H1 (cell line): ENCODE results near the gene ARHGAP1. TPM values are rescaled to one million over a fixed set of nuclear protein-coding genes. Genes with fewer than 3 reads are reported as not detected.

Experiments used
- CTCF ChIA-PET: fragments of 300-600 bp; sonication (Branson Sonifier 250); formaldehyde crosslinking; loops from one replicate; lab custom pipeline; 2021; ENCODE audit not compliant: partially characterized antibody; lab: Charles Lee
- POLR2A ChIA-PET: fragments of 300-600 bp; sonication (Branson Sonifier 250); formaldehyde crosslinking; loops from one replicate; lab custom pipeline; 2021; ENCODE audit warnings: inconsistent platforms; ENCODE audit not compliant: partially characterized antibody; lab: Charles Lee
- DNase-seq, 2 experiments: peaks; one replicate each; pipeline versions ENCODE4 v3.0.0 to v3.0.0-alpha.2; 2010 to 2022; ENCODE audit warnings: low spot score in 2 of 2, low read depth in 1 of 2, mixed read lengths in 1 of 2
- FAIRE-seq: peaks from 2 replicates; lab custom pipeline; 2011; peaks lifted over from hg19 to GRCh38; lab: Jason Lieb, UNC
- H2AFZ ChIP-seq: 2 replicates; pipeline ENCODE4 v1.8.1; 2012; ENCODE audit warnings: low read length, inconsistent platforms
- H2AK5ac ChIP-seq: 2 replicates; pipeline ENCODE4 v1.6.1; 2013; ENCODE audit warnings: low read depth, low read length
- H2BK120ac ChIP-seq: replicated peaks from 2 replicates; pipeline ENCODE3; 2013; ENCODE audit warnings: low read depth, low read length, inconsistent platforms
- H2BK12ac ChIP-seq: 2 replicates; pipeline ENCODE4 v1.6.1; 2013; ENCODE audit warnings: low read depth, low read length
- H2BK15ac ChIP-seq: 2 replicates; pipeline ENCODE4 v1.6.1; 2013; ENCODE audit warnings: low read length
- H2BK20ac ChIP-seq: 2 replicates; pipeline ENCODE4 v1.6.1; 2013; ENCODE audit warnings: low read length
- H2BK5ac ChIP-seq: 2 replicates; pipeline ENCODE4 v1.6.1; 2013; ENCODE audit warnings: low read depth, low read length
- H3K14ac ChIP-seq: 2 replicates; pipeline ENCODE4 v1.6.1; 2013; ENCODE audit warnings: inconsistent platforms; ENCODE audit not compliant: insufficient read length
- H3K18ac ChIP-seq: 2 replicates; pipeline ENCODE4 v1.6.1; 2013; ENCODE audit warnings: low read length; ENCODE audit errors: extremely low read depth
- H3K23ac ChIP-seq: 2 replicates; pipeline ENCODE4 v1.6.1; 2013; ENCODE audit warnings: inconsistent platforms; ENCODE audit not compliant: insufficient read length
- H3K23me2 ChIP-seq: 2 replicates; pipeline ENCODE4 v1.6.1; 2013; ENCODE audit warnings: low read depth, low read length
- H3K27ac ChIP-seq: 2 replicates; pipeline ENCODE4 v1.6.1; 2011; ENCODE audit warnings: low read depth, low read length, inconsistent platforms
- H3K27me3 ChIP-seq, 4 experiments: replicated peaks in 1 of 4; 1 replicate in 1 of 4; 2 replicates in 3 of 4; pipeline versions ENCODE4 v1.6.1 to v1.8.1; 2011 to 2013; ENCODE audit warnings: low read length in 3 of 4, mild to moderate bottlenecking in 3 of 4, inconsistent platforms in 2 of 4, mixed read lengths in 2 of 4, moderate library complexity in 1 of 4; ENCODE audit not compliant: control insufficient read depth in 3 of 4, insufficient read depth in 3 of 4; ENCODE audit errors: extremely low read depth in 1 of 4
- H3K36me3 ChIP-seq, 4 experiments: 2 replicates each; pipeline versions ENCODE4 v1.6.1 to v1.8.1; 2011 to 2013; ENCODE audit warnings: mild to moderate bottlenecking in 4 of 4, low read length in 3 of 4, moderate library complexity in 2 of 4, control low read depth in 1 of 4, inconsistent platforms in 1 of 4; ENCODE audit not compliant: insufficient read depth in 4 of 4, control insufficient read depth in 2 of 4
- H3K4ac ChIP-seq: replicated peaks from 2 replicates; pipeline ENCODE3; 2013; ENCODE audit warnings: low read length, low read depth, mixed read lengths, inconsistent platforms; ENCODE audit not compliant: insufficient read length
- H3K4me1 ChIP-seq, 4 experiments: replicated peaks in 1 of 4; 1 replicate in 1 of 4; 2 replicates in 3 of 4; pipeline versions ENCODE4 v1.6.1 to v1.8.1; 2011 to 2013; ENCODE audit warnings: low read length in 3 of 4, inconsistent platforms in 2 of 4, mixed read lengths in 1 of 4; ENCODE audit not compliant: insufficient read depth in 4 of 4, control insufficient read depth in 3 of 4
- H3K4me2 ChIP-seq, 2 experiments: 2 replicates each; pipeline versions ENCODE4 v1.6.1 to v1.8.1; 2011 to 2013; ENCODE audit warnings: low read depth in 2 of 2, low read length in 2 of 2, control low read depth in 1 of 2, inconsistent platforms in 1 of 2, mild to moderate bottlenecking in 1 of 2; ENCODE audit not compliant: insufficient read depth in 1 of 2
- H3K4me3 ChIP-seq, 4 experiments: fragments of 200-600, 300-600 bp in 1 of 4; sonication (generic), shearing (Covaris generic), sonication (Bioruptor Twin) in 1 of 4; 2 replicates each; pipeline versions ENCODE4 v1.5.1 to v1.8.1; 2011 to 2016; ENCODE audit warnings: low read length in 4 of 4, low read depth in 3 of 4, control low read depth in 2 of 4, inconsistent platforms in 2 of 4, mild to moderate bottlenecking in 2 of 4, mixed read lengths in 1 of 4, moderate library complexity in 1 of 4; ENCODE audit not compliant: insufficient read depth in 2 of 4; ENCODE audit errors: extremely low read depth in 1 of 4
- H3K56ac ChIP-seq: replicated peaks from 2 replicates; pipeline ENCODE3; 2013; ENCODE audit warnings: low read depth, mild to moderate bottlenecking, mixed read lengths, low read length, inconsistent platforms; ENCODE audit not compliant: insufficient read length
- H3K79me1 ChIP-seq: 2 replicates; pipeline ENCODE4 v1.6.1; 2013; ENCODE audit warnings: low read depth, low read length, control low read depth
- H3K79me2 ChIP-seq, 2 experiments: 2 replicates each; pipeline versions ENCODE4 v1.6.1 to v1.8.1; 2012 to 2013; ENCODE audit warnings: low read length in 2 of 2, mild to moderate bottlenecking in 2 of 2, inconsistent platforms in 1 of 2; ENCODE audit not compliant: insufficient read depth in 2 of 2, control insufficient read depth in 1 of 2
- H3K9ac ChIP-seq, 4 experiments: replicated peaks in 1 of 4; 1 replicate in 1 of 4; 2 replicates in 3 of 4; pipeline versions ENCODE4 v1.6.1 to v1.8.1; 2011 to 2013; ENCODE audit warnings: low read depth in 3 of 4, low read length in 3 of 4, control low read depth in 2 of 4, mild to moderate bottlenecking in 2 of 4, moderate library complexity in 2 of 4, inconsistent platforms in 1 of 4; ENCODE audit errors: extremely low read depth in 1 of 4
- H3K9me3 ChIP-seq, 2 experiments: 2 replicates each; pipeline versions ENCODE4 v1.6.1 to v1.8.1; 2012 to 2013; ENCODE audit warnings: mild to moderate bottlenecking in 2 of 2, moderate library complexity in 2 of 2, control low read depth in 1 of 2, inconsistent platforms in 1 of 2, low read depth in 1 of 2, low read length in 1 of 2, mixed read lengths in 1 of 2; ENCODE audit not compliant: insufficient read depth in 2 of 2
- H4K20me1 ChIP-seq, 2 experiments: replicated peaks in 1 of 2; 2 replicates each; pipeline versions ENCODE3 to v1.8.1; 2011 to 2013; ENCODE audit warnings: inconsistent platforms in 2 of 2, low read length in 2 of 2, mild to moderate bottlenecking in 1 of 2; ENCODE audit not compliant: insufficient read depth in 2 of 2, control insufficient read depth in 1 of 2
- H4K5ac ChIP-seq: 2 replicates; pipeline ENCODE4 v1.6.1; 2013; ENCODE audit warnings: low read length, low read depth, mixed read lengths, inconsistent platforms; ENCODE audit not compliant: insufficient read length
- H4K8ac ChIP-seq: 2 replicates; pipeline ENCODE4 v1.8.0; 2013; ENCODE audit warnings: mild to moderate bottlenecking, moderate library complexity, low read length, inconsistent platforms; ENCODE audit not compliant: insufficient read depth; ENCODE audit errors: extremely low read depth
- H4K91ac ChIP-seq: replicated peaks from 2 replicates; pipeline ENCODE3; 2013; ENCODE audit warnings: low read length, mixed read lengths, inconsistent platforms; ENCODE audit not compliant: insufficient read length
- CEBPB ChIP-seq: IDR thresholded peaks from 2 replicates; pipeline ENCODE4 v1.6.1; 2012; ENCODE audit warnings: low read depth, low read length
- CHD2 ChIP-seq: IDR thresholded peaks from 2 replicates; pipeline ENCODE4 v1.6.1; 2012; ENCODE audit warnings: low read length, improper control_type of control experiment
- E2F6 ChIP-seq: IDR thresholded peaks from 2 replicates; pipeline ENCODE4 v1.6.1; 2012; ENCODE audit warnings: inconsistent platforms
- EZH2 ChIP-seq: fragments of 200-600 bp; sonication (generic); IDR thresholded peaks from 2 replicates; pipeline ENCODE4 v1.7.1; 2012; ENCODE audit warnings: low read depth, mild to moderate bottlenecking, moderate library complexity, low read length, inconsistent platforms; ENCODE audit not compliant: severe bottlenecking
- HDAC6 ChIP-seq: IDR thresholded peaks from one replicate; pipeline ENCODE4 v1.7.1; 2012; ENCODE audit warnings: low read depth, mild to moderate bottlenecking, inconsistent platforms, low read length, moderate library complexity
- NRF1 ChIP-seq: IDR thresholded peaks from 2 replicates; pipeline ENCODE4 v1.6.1; 2011; ENCODE audit warnings: mild to moderate bottlenecking, low read depth, low read length, improper control_type of control experiment
- POLR2AphosphoS5 ChIP-seq: IDR thresholded peaks from 2 replicates; pipeline ENCODE4 v1.6.1; 2011; ENCODE audit warnings: low read depth, low read length
- POU5F1 ChIP-seq: IDR thresholded peaks from 2 replicates; pipeline ENCODE4 v1.6.1; 2011; ENCODE audit warnings: low read depth, mild to moderate bottlenecking, low read length, moderate library complexity
- SP1 ChIP-seq: IDR thresholded peaks from 2 replicates; pipeline ENCODE4 v1.6.1; 2011; ENCODE audit warnings: low read depth, low read length
- SP2 ChIP-seq: IDR thresholded peaks from 2 replicates; pipeline ENCODE4 v1.6.1; 2012; ENCODE audit warnings: mild to moderate bottlenecking, low read length, inconsistent platforms
- TBP ChIP-seq: IDR thresholded peaks from 2 replicates; pipeline ENCODE4 v1.6.1; 2011; ENCODE audit warnings: low read depth, low read length, improper control_type of control experiment
- WGBS, 2 experiments: shearing (Covaris generic) in 1 of 2; methylation state at CpG; one replicate each; pipeline versions ENCODE4 v1.1.6 to v1.1.7; 2013 to 2015; ENCODE audit warnings: low lambda C conversion rate in 2 of 2, mixed read lengths in 2 of 2, inconsistent platforms in 1 of 2, low coverage in 1 of 2, missing lambda C conversion rate in 1 of 2; ENCODE audit not compliant: insufficient replicate concordance in 2 of 2, insufficient coverage in 1 of 2, insufficient read length in 1 of 2; ENCODE audit errors: extremely low coverage in 1 of 2, missing lambda C conversion rate in 1 of 2; 5-methylcytosine and 5-hydroxymethylcytosine counted together
- polyA plus RNA-seq, 7 experiments: library from polyadenylated mRNA; depleted of rRNA in 3 of 7; stranded (reverse) in 5 of 7; unstranded in 2 of 7; fragments of >200 nt in 5 of 7; fragments of 200-250 nt in 2 of 7; gene quantifications; 1 replicate in 5 of 7; 2 replicates in 1 of 7; 4 replicates in 1 of 7; pipeline versions ENCODE4 v1.2.1 to v1.2.3, GENCODE V29; 2011 to 2013; ENCODE audit warnings: missing spikeins in 2 of 7, mixed read lengths in 2 of 7
- total RNA-seq: library from RNA; stranded (reverse); fragmentation: NEBNext Ultra II Directional; extraction: Animal tissue kit (Norgen Biotek cat#: 25700); gene quantifications from 2 replicates; pipeline ENCODE4 v1.2.1, GENCODE V29; 2021
- TF ChIP-seq, protein P1 (sequence below): IDR thresholded peaks from 2 replicates; pipeline ENCODE4 v1.6.1; 2012; ENCODE audit warnings: low read length, inconsistent platforms

The ARHGAP1 gene
- total and polyA plus RNA-seq, 2 of the 8 experiments (the other 6 are each of a cell fraction or from before 2014, with no cell fraction given) = 28.6 to 58.8 TPM

- Histone ChIP-seq H3K4ac (no peak overlapping the region), H4K8ac (no peak overlapping the region), H2BK120ac (no peak overlapping the region), H2AFZ (no peak overlapping the region), H2BK15ac (no peak overlapping the region), H3K9ac (no peak overlapping the region), H3K79me2 (no peaks in the 10 kb centered on the region; a peak in 1 of 4 replicates), H4K20me1 (no peaks in the 10 kb centered on the region), H4K5ac (no peak overlapping the region), H2BK20ac (no peak overlapping the region), H2BK12ac (no peak overlapping the region), H2AK5ac (no peak overlapping the region), H4K91ac (no peak overlapping the region), H2BK5ac (no peak overlapping the region), H3K36me3 (peaks cover 0 to 3% (median 0%) of the 10 kb centered on the region in 4 experiments; a peak in 2 of 8 replicates), H3K4me1 (no peaks in the 10 kb centered on the region), H3K79me1 (peaks cover 2% of the 10 kb centered on the region; the same call in 1 of the 2 replicates), H3K23ac (no peak overlapping the region), H3K27me3 (no peaks in the 10 kb centered on the region), H3K18ac (no peak overlapping the region), H3K4me3 (no peak overlapping the region), H3K9me3 (no peaks in the 10 kb centered on the region), H3K4me2 (no peak overlapping the region), H3K23me2 (no peaks in the 10 kb centered on the region), H3K27ac (no peak overlapping the region), H3K14ac (no peak overlapping the region), H3K56ac (no peak overlapping the region)
- FAIRE-seq (no peak), DNase-seq (no peak)
- ChIA-PET CTCF (interaction anchor here (0.6 to 0.8 kb wide), 2 partner anchors 11 to 31 kb away, joined by 3 read pairs; no protein-coding TSS in a partner anchor), POLR2A (interaction anchor here (0.6 kb wide), 1 partner anchor 8 kb away, joined by 3 read pairs; no protein-coding TSS in a partner anchor)
- WGBS, 2 experiments = 92% methylated on average over 7 of the region's 7 CpGs; no CpG with 5 or more reads in 1 of the 2 experiments
- TF ChIP-seq, protein P1, sequence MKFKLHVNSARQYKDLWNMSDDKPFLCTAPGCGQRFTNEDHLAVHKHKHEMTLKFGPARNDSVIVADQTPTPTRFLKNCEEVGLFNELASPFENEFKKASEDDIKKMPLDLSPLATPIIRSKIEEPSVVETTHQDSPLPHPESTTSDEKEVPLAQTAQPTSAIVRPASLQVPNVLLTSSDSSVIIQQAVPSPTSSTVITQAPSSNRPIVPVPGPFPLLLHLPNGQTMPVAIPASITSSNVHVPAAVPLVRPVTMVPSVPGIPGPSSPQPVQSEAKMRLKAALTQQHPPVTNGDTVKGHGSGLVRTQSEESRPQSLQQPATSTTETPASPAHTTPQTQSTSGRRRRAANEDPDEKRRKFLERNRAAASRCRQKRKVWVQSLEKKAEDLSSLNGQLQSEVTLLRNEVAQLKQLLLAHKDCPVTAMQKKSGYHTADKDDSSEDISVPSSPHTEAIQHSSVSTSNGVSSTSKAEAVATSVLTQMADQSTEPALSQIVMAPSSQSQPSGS = no peak
- TF ChIP-seq SP1 (no peak), CEBPB (no peak), POU5F1 (no peak), POLR2AphosphoS5 (no peak), HDAC6 (no peak), EZH2 (no peak), SP2 (no peak), E2F6 (no peak), NRF1 (no peak), CHD2 (no peak), TBP (no peak)
These were observed 61.1 kb downstream of the ARHGAP1 start for GRCh38 chr11:46639197-46639839.
